HCT116 (cell line): ENCODE measurements around the gene KIF26A. TPM values are rescaled to one million over a fixed set of nuclear protein-coding genes. Genes with fewer than 3 reads are reported as not detected.
A peak's percentile ranks its signal among the peaks of the same experiment; 100 is the strongest.

Source experiments
- ATAC-seq: fragments of 200-7000 bp; cut with Tn5 transposase; 2 replicates; pipeline ENCODE4 v1.9.1; 2020; ENCODE audit warnings: mild to moderate bottlenecking, moderate library complexity
- BruUV-seq: library from RNA; stranded (reverse); fragments of 400-500 nt; replicated peaks from 2 replicates; lab custom pipeline; 2021; lab: Mats Ljungman, UMichigan
- CTCF ChIA-PET: fragments of 300-600 bp; sonication (Branson Sonifier 250); formaldehyde crosslinking; loops from one replicate; lab custom pipeline; 2021; ENCODE audit warnings: antibody characterized with exemption; lab: Charles Lee
- POLR2A ChIA-PET: fragments of 300-600, 350-600 bp; sonication (Branson Sonifier 250); formaldehyde crosslinking; loops from one replicate; lab custom pipeline; 2021; ENCODE audit warnings: antibody characterized with exemption; lab: Charles Lee
- RAD21 ChIA-PET, 2 experiments: fragments of 300-600 bp; sonication (Branson Sonifier 250); formaldehyde crosslinking; loops; one replicate each; lab custom pipeline; 2023; ENCODE audit warnings: low total read pairs in 2 of 2; ENCODE audit not compliant: uncharacterized antibody in 2 of 2, unreplicated experiment in 2 of 2, low non-redundant PET in 1 of 2; lab: Charles Lee
- DNase-seq: peaks from one replicate; pipeline ENCODE4 v3.0.0-alpha.2; 2010; ENCODE audit warnings: low read depth, low spot score
- H2AFZ ChIP-seq: fragments of 200-600 bp; shearing (Covaris generic), sonication (generic); 2 replicates; pipeline ENCODE4 v1.6.1; 2017; ENCODE audit warnings: low read depth, mixed run types, mixed read lengths, antibody characterized with exemption, low read length; ENCODE audit not compliant: poor library complexity, severe bottlenecking
- H3K27ac ChIP-seq: 2 replicates; pipeline ENCODE4 v1.5.1; 2012; ENCODE audit warnings: low read depth, low read length
- H3K27me3 ChIP-seq: fragments of 200-600 bp; sonication (generic); 2 replicates; pipeline ENCODE4 v1.6.1; 2016; ENCODE audit warnings: mixed run types, low read length, mixed read lengths; ENCODE audit not compliant: insufficient read depth
- H3K36me3 ChIP-seq, 2 experiments: fragments of 200-500 bp in 1 of 2; fragments of 200-600 bp in 1 of 2; sonication (Bioruptor generic) in 1 of 2; sonication (generic) in 1 of 2; 2 replicates each; pipeline versions ENCODE4 v1.5.1 to v1.6.1; 2014 to 2016; ENCODE audit warnings: low read length in 2 of 2, inconsistent platforms in 1 of 2, mixed read lengths in 1 of 2, mixed run types in 1 of 2; ENCODE audit not compliant: insufficient read depth in 2 of 2, control insufficient read depth in 1 of 2
- H3K4me1 ChIP-seq, 2 experiments: fragments of 200-600 bp in 1 of 2; sonication (generic) in 1 of 2; 2 replicates each; pipeline versions ENCODE4 v1.5.1 to v1.6.1; 2012 to 2017; ENCODE audit warnings: low read length in 2 of 2, inconsistent platforms in 1 of 2, mild to moderate bottlenecking in 1 of 2, mixed read lengths in 1 of 2, mixed run types in 1 of 2, moderate library complexity in 1 of 2; ENCODE audit not compliant: insufficient read depth in 2 of 2, control insufficient read depth in 1 of 2
- H3K4me2 ChIP-seq: fragments of 200-600 bp; sonication (generic); 2 replicates; pipeline ENCODE4 v1.6.1; 2017; ENCODE audit warnings: mixed run types, low read length, mixed read lengths
- H3K4me3 ChIP-seq, 2 experiments: fragments of 200-600 bp in 1 of 2; sonication (generic) in 1 of 2; replicated peaks in 1 of 2; 2 replicates each; pipeline ENCODE4 v1.5.1; 2011 to 2016; ENCODE audit warnings: low read length in 2 of 2, control low read depth in 1 of 2, low read depth in 1 of 2, mild to moderate bottlenecking in 1 of 2, mixed read lengths in 1 of 2, mixed run types in 1 of 2
- H3K79me2 ChIP-seq: fragments of 200-600 bp; sonication (generic); 2 replicates; pipeline ENCODE4 v1.6.1; 2017; ENCODE audit warnings: mild to moderate bottlenecking, mixed run types, low read length, moderate library complexity, mixed read lengths; ENCODE audit not compliant: insufficient read depth
- H3K9ac ChIP-seq: fragments of 200-600 bp; sonication (generic); 2 replicates; pipeline ENCODE4 v1.6.1; 2016; ENCODE audit warnings: low read length, mixed read lengths
- H3K9me2 ChIP-seq: fragments of 200-600 bp; sonication (generic), shearing (Covaris generic); 2 replicates; pipeline ENCODE4 v1.6.1; 2017; ENCODE audit warnings: mixed run types, mild to moderate bottlenecking, moderate library complexity; ENCODE audit not compliant: insufficient read depth
- H3K9me3 ChIP-seq, 2 experiments: fragments of 200-500 bp in 1 of 2; fragments of 200-600 bp in 1 of 2; sonication (Bioruptor generic) in 1 of 2; sonication (generic) in 1 of 2; 2 replicates each; pipeline ENCODE4 v1.6.1; 2014 to 2017; ENCODE audit warnings: low read length in 2 of 2, mixed read lengths in 2 of 2, inconsistent platforms in 1 of 2, low read depth in 1 of 2, mild to moderate bottlenecking in 1 of 2, mixed run types in 1 of 2, moderate library complexity in 1 of 2; ENCODE audit not compliant: control insufficient read depth in 1 of 2, insufficient read depth in 1 of 2
- H4K20me1 ChIP-seq: fragments of 200-600 bp; sonication (generic), shearing (Covaris generic); 2 replicates; pipeline ENCODE4 v1.6.1; 2017; ENCODE audit warnings: mixed run types, mild to moderate bottlenecking, moderate library complexity; ENCODE audit not compliant: insufficient read depth
- EGR1 ChIP-seq: IDR thresholded peaks from 2 replicates; pipeline ENCODE4 v1.6.1; 2012; ENCODE audit warnings: low read depth
- EZH2 ChIP-seq: fragments of 200-600 bp; sonication (generic); IDR thresholded peaks from 2 replicates; pipeline ENCODE4 v1.6.1; 2017; ENCODE audit warnings: antibody characterized with exemption, mixed run types
- EZH2phosphoT487 ChIP-seq: fragments of 200-600 bp; IDR thresholded peaks from 2 replicates; pipeline ENCODE4 v1.6.1; 2018; ENCODE audit warnings: antibody characterized with exemption, borderline replicate concordance
- JUND ChIP-seq: IDR thresholded peaks from 2 replicates; pipeline ENCODE4 v1.6.1; 2012
- RAD21 ChIP-seq: IDR thresholded peaks from 2 replicates; pipeline ENCODE4 v1.6.1; 2012; ENCODE audit warnings: low read depth, mild to moderate bottlenecking
- SIN3A ChIP-seq: IDR thresholded peaks from 2 replicates; pipeline ENCODE4 v1.6.1; 2012; ENCODE audit warnings: low read depth
- SRF ChIP-seq: IDR thresholded peaks from 2 replicates; pipeline ENCODE4 v1.6.1; 2012; ENCODE audit warnings: low read depth
- TCF7L2 ChIP-seq: IDR thresholded peaks from 2 replicates; pipeline ENCODE4 v1.7.0; 2011; ENCODE audit warnings: borderline replicate concordance, inconsistent platforms; ENCODE audit not compliant: insufficient read depth, insufficient read length; ENCODE audit errors: extremely low read depth
- YY1 ChIP-seq: IDR thresholded peaks from 2 replicates; pipeline ENCODE4 v1.6.1; 2011; ENCODE audit warnings: low read length, low read depth, moderate library complexity, mild to moderate bottlenecking; ENCODE audit not compliant: insufficient replicate concordance; ENCODE audit errors: extremely low read depth
- ZNF274 ChIP-seq: fragments of 200-500 bp; sonication (Bioruptor generic); IDR thresholded peaks from 2 replicates; pipeline ENCODE4 v1.6.1; 2014; ENCODE audit warnings: mild to moderate bottlenecking, low read depth, low read length, inconsistent platforms
- intact Hi-C: fragments of 100-400 bp; cut with micrococcal nuclease; formaldehyde crosslinking; loops from 2 replicates; pipeline ENCODE4 v1.10.0; 2022
- total RNA-seq: library from RNA; stranded (reverse); gene quantifications from one replicate; pipeline ENCODE4 v1.2.1, GENCODE V29; 2021; ENCODE audit not compliant: unreplicated experiment
- TF ChIP-seq, protein P1 (sequence below): IDR thresholded peaks from 2 replicates; pipeline ENCODE4 v1.6.1; 2012; ENCODE audit warnings: low read depth
- TF ChIP-seq, protein P2 (sequence below), 3 experiments: fragments of 200-600 bp in 1 of 3; sonication (generic) in 1 of 3; IDR thresholded peaks in 2 of 3; conservative IDR thresholded peaks in 1 of 3; 2 replicates each; pipeline ENCODE4 v1.5.1; 2012 to 2017; ENCODE audit warnings: low read depth in 2 of 3, low read length in 2 of 3, antibody characterized with exemption in 1 of 3, borderline replicate concordance in 1 of 3, control low read depth in 1 of 3, mild to moderate bottlenecking in 1 of 3, mixed read lengths in 1 of 3, mixed run types in 1 of 3, moderate library complexity in 1 of 3; ENCODE audit not compliant: insufficient read depth in 1 of 3
- TF ChIP-seq, protein P3 (sequence below): IDR thresholded peaks from 2 replicates; pipeline ENCODE4 v1.6.1; 2012

Gene KIF26A
- total RNA-seq, 1 experiment from 2014 or later: 10.2 TPM

GRCh38 chr14:104140463-104141331 lies 2.3 kb downstream of the KIF26A start:
- no peaks in the 10 kb centered on the region for H3K9me3 ChIP-seq
- no peak overlapping the region for H3K9ac ChIP-seq
- H3K27ac ChIP-seq: no peak overlapping the region
- peaks cover 17% of the 10 kb centered on the region; the same call in 1 of the 2 replicates for H3K79me2 ChIP-seq
- peak overlapping the region; percentile 99 for H3K4me2 ChIP-seq
- H2AFZ ChIP-seq: no peak overlapping the region
- H3K36me3 ChIP-seq: no peaks in the 10 kb centered on the region
- intact Hi-C loops: no loop called here
- H4K20me1 ChIP-seq: no peaks in the 10 kb centered on the region
- RAD21 ChIA-PET: no interaction called here
- CTCF ChIA-PET: no interaction called here
- no peaks in the 10 kb centered on the region for H3K27me3 ChIP-seq
- no peaks in the 10 kb centered on the region for H3K9me2 ChIP-seq
- TF ChIP-seq EZH2phosphoT487 (no peak), RAD21 (no peak), SIN3A (no peak), EGR1 (no peak), YY1 (no peak), SRF (no peak), TCF7L2 (no peak), EZH2 (no peak), JUND (no peak), ZNF274 (no peak)
- TF ChIP-seq, protein P1, sequence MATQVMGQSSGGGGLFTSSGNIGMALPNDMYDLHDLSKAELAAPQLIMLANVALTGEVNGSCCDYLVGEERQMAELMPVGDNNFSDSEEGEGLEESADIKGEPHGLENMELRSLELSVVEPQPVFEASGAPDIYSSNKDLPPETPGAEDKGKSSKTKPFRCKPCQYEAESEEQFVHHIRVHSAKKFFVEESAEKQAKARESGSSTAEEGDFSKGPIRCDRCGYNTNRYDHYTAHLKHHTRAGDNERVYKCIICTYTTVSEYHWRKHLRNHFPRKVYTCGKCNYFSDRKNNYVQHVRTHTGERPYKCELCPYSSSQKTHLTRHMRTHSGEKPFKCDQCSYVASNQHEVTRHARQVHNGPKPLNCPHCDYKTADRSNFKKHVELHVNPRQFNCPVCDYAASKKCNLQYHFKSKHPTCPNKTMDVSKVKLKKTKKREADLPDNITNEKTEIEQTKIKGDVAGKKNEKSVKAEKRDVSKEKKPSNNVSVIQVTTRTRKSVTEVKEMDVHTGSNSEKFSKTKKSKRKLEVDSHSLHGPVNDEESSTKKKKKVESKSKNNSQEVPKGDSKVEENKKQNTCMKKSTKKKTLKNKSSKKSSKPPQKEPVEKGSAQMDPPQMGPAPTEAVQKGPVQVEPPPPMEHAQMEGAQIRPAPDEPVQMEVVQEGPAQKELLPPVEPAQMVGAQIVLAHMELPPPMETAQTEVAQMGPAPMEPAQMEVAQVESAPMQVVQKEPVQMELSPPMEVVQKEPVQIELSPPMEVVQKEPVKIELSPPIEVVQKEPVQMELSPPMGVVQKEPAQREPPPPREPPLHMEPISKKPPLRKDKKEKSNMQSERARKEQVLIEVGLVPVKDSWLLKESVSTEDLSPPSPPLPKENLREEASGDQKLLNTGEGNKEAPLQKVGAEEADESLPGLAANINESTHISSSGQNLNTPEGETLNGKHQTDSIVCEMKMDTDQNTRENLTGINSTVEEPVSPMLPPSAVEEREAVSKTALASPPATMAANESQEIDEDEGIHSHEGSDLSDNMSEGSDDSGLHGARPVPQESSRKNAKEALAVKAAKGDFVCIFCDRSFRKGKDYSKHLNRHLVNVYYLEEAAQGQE: no peak
- TF ChIP-seq, protein P2, sequence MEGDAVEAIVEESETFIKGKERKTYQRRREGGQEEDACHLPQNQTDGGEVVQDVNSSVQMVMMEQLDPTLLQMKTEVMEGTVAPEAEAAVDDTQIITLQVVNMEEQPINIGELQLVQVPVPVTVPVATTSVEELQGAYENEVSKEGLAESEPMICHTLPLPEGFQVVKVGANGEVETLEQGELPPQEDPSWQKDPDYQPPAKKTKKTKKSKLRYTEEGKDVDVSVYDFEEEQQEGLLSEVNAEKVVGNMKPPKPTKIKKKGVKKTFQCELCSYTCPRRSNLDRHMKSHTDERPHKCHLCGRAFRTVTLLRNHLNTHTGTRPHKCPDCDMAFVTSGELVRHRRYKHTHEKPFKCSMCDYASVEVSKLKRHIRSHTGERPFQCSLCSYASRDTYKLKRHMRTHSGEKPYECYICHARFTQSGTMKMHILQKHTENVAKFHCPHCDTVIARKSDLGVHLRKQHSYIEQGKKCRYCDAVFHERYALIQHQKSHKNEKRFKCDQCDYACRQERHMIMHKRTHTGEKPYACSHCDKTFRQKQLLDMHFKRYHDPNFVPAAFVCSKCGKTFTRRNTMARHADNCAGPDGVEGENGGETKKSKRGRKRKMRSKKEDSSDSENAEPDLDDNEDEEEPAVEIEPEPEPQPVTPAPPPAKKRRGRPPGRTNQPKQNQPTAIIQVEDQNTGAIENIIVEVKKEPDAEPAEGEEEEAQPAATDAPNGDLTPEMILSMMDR (IDR thresholded peaks at IDR 0.05 in 2 of 3, conservative IDR thresholded peaks at IDR 0.05 in 1 of 3; ENCODE audit: borderline replicate concordance in 1 of 3, insufficient read depth in 1 of 3, low read depth in 2 of 3, low read length in 2 of 3): no peak
- TF ChIP-seq, protein P3, sequence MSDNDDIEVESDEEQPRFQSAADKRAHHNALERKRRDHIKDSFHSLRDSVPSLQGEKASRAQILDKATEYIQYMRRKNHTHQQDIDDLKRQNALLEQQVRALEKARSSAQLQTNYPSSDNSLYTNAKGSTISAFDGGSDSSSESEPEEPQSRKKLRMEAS: no peak
- BruUV-seq: no TSS peak
- peaks cover 10 to 29% of the 10 kb centered on the region in 2 experiments; a peak in 3 of 4 replicates for H3K4me1 ChIP-seq
- POLR2A ChIA-PET: no interaction called here
- H3K4me3 ChIP-seq: no peak overlapping the region
- ATAC-seq (no peak), DNase-seq (no peak)
